Measurements from ENCODE around the gene SRA1. TPM values are rescaled to one million over a fixed set of nuclear protein-coding genes. Genes with fewer than 3 reads are reported as not detected.

SRA1 gene
- total and polyA plus RNA-seq, 7 donors, result 33.4 to 78.0 (median 37.9) TPM

GRCh38 chr5:140545606-140546005, 11.7 kb downstream of the SRA1 start:
- no peak overlapping the region for H3K27ac ChIP-seq
- 96 to 99% (median 97%) methylated on average over 10 of the region's 10 CpGs for WGBS, 3 donors
- DNase-seq (no peak), ATAC-seq (no peak)
- peaks cover 42% of the 10 kb centered on the region for H3K4me1 ChIP-seq
- H3K4me3 ChIP-seq, result no peak overlapping the region
- no peaks in the 10 kb centered on the region for H3K27me3 ChIP-seq (ENCODE audit: insufficient read depth in 3 of 3, low read length in 2 of 3)
- peaks cover 11 to 64% of the 10 kb centered on the region in 2 donors for H3K36me3 ChIP-seq (ENCODE audit: insufficient read depth in 1 of 2, low read depth in 1 of 2)
- TF ChIP-seq, protein P1, sequence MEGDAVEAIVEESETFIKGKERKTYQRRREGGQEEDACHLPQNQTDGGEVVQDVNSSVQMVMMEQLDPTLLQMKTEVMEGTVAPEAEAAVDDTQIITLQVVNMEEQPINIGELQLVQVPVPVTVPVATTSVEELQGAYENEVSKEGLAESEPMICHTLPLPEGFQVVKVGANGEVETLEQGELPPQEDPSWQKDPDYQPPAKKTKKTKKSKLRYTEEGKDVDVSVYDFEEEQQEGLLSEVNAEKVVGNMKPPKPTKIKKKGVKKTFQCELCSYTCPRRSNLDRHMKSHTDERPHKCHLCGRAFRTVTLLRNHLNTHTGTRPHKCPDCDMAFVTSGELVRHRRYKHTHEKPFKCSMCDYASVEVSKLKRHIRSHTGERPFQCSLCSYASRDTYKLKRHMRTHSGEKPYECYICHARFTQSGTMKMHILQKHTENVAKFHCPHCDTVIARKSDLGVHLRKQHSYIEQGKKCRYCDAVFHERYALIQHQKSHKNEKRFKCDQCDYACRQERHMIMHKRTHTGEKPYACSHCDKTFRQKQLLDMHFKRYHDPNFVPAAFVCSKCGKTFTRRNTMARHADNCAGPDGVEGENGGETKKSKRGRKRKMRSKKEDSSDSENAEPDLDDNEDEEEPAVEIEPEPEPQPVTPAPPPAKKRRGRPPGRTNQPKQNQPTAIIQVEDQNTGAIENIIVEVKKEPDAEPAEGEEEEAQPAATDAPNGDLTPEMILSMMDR (IDR thresholded peaks at IDR 0.05), result no peak
- intact Hi-C loops (cut with DNase I), result loop anchor here (2.0 kb wide), 2 partner anchors 93 to 145 kb away; partner anchors contain the start of genes TMCO6 (in 2 of the 2) and ANKHD1 (in 1 of the 2)
- no peaks in the 10 kb centered on the region for H3K9me3 ChIP-seq

- 90 to 98% (median 97%) methylated on average over 7 of the region's 7 CpGs for WGBS, 3 donors
- Histone ChIP-seq H3K36me3 (ENCODE audit: insufficient read depth in 1 of 2, low read depth in 1 of 2) (peaks cover 6 to 64% of the 10 kb centered on the region in 2 donors), H3K27me3 (ENCODE audit: insufficient read depth in 3 of 3, low read length in 2 of 3) (no peaks in the 10 kb centered on the region), H3K9me3 (no peaks in the 10 kb centered on the region), H3K4me3 (no peak overlapping the region), H3K27ac (no peak overlapping the region), H3K4me1 (peaks cover 36% of the 10 kb centered on the region)
- TF ChIP-seq, protein P1 (IDR thresholded peaks at IDR 0.05), result no peak
- intact Hi-C loops (cut with DNase I), result no loop called here
- no peak for DNase-seq
- ATAC-seq, result no peak
These were observed 12.3 kb downstream of the SRA1 start for GRCh38 chr5:140544986-140545385.

DNA sequence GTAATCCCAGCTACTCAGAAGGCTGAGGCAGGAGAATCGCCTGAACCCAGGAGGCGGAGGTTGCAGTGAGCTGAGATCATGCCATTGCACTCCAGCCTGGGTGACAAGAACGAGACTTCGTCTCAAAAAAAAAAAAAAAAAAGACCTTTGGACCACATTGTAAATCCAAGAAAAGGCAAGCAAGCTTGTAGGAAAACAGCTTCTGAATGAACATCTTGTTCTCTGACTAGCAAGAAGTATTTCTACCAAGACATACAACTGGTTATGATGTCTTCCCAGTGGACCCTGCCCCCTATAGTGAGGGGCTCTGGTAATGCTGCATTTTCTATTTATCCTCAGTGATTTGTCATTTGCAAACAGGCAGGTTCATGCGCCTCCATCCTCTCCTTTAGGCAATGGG, 14.3 kb downstream of the SRA1 start:
- Histone ChIP-seq H3K9me3 (no peaks in the 10 kb centered on the region), H3K36me3 (ENCODE audit: insufficient read depth in 1 of 2, low read depth in 1 of 2) (peaks cover 9 to 80% of the 10 kb centered on the region in 2 donors), H3K27me3 (ENCODE audit: insufficient read depth in 3 of 3, low read length in 2 of 3) (no peaks in the 10 kb centered on the region), H3K27ac (no peak overlapping the region), H3K4me3 (no peak overlapping the region), H3K4me1 (peaks cover 16% of the 10 kb centered on the region)
- ATAC-seq (no peak), DNase-seq (no peak)
- intact Hi-C loops (cut with DNase I), result no loop called here
- TF ChIP-seq, protein P1 (IDR thresholded peaks at IDR 0.05), result no peak
- WGBS, 3 donors, result 91 to 98% (median 97%) methylated on average over 4 to 5 of the region's 5 CpGs

DNA sequence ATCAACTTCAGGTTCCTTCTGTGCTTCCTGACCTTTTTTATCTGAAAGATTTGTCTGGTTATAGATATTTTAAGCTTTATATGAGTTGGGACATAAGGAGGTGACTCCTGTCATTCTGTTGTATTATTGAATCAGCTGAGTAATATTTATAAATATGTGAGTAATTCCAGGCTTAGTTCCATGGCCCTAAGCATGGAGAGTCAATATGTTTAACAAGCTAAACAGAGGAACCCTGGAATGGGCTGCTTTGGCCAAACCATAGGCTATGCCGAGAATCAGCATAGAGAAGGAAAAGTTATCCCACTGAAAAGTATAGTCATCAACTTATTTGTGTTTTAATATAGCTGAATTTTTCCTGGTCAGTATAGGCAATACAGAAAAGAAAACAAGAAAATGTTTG, 17.0 kb downstream of the SRA1 start:
- peaks cover 12 to 99% of the 10 kb centered on the region in 2 donors for H3K36me3 ChIP-seq (ENCODE audit: insufficient read depth in 1 of 2, low read depth in 1 of 2)
- H3K4me1 ChIP-seq, result no peaks in the 10 kb centered on the region
- no peak for DNase-seq
- H3K9me3 ChIP-seq, result no peaks in the 10 kb centered on the region
- H3K4me3 ChIP-seq, result no peak overlapping the region
- H3K27me3 ChIP-seq (ENCODE audit: insufficient read depth in 3 of 3, low read length in 2 of 3), result no peaks in the 10 kb centered on the region
- no peak for ATAC-seq
- 84 to 95% (median 86%) methylated on average over 1 of the region's 1 CpG for WGBS, 3 donors
- no peak overlapping the region for H3K27ac ChIP-seq
- intact Hi-C loops (cut with DNase I), result no loop called here
- TF ChIP-seq, protein P1 (IDR thresholded peaks at IDR 0.05), result no peak

DNA sequence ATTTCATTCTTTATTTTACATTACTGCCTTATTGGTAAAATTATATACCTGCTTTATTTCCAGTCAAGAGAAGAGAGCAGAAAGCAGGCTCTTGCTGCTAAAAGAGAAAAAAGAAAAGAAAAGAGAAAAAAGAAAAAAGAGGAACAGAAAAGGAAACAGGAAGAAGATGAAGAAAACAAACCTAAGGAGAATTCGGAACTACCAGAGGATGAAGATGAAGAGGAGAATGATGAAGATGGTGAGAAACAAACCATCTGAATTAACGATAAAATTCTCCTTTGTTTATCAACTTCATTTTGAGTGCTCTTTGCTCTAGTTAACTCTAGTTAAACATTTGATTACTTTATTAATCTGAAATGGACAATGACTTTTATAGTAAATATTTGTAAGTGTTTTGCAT, 33.3 kb downstream of the SRA1 start:
- 91 to 98% (median 95%) methylated on average over 2 of the region's 2 CpGs for WGBS, 3 donors
- TF ChIP-seq, protein P1 (IDR thresholded peaks at IDR 0.05), result no peak

More for the DNA sequence above, 33.3 kb downstream of the SRA1 start:
- Histone ChIP-seq H3K36me3 (ENCODE audit: insufficient read depth in 1 of 2, low read depth in 1 of 2) (peaks cover 3 to 81% of the 10 kb centered on the region in 2 donors), H3K27ac (no peak overlapping the region), H3K27me3 (ENCODE audit: insufficient read depth in 3 of 3, low read length in 2 of 3) (no peaks in the 10 kb centered on the region), H3K4me1 (no peaks in the 10 kb centered on the region), H3K9me3 (no peaks in the 10 kb centered on the region), H3K4me3 (no peak overlapping the region)
- intact Hi-C loops (cut with DNase I), result no loop called here
- DNase-seq (no peak), ATAC-seq (no peak)
